Tibial artery (tissue), 4 donors: Measurements from ENCODE around the gene TMEM192.
A peak's percentile ranks its signal among the peaks of the same experiment; 100 is the strongest.
"Not testable (repeated sequence)": the region's sequence is repeated elsewhere in the genome, so short reads cannot be mapped to it uniquely, and the experiment has no call there.

ENCODE experiments used
- DNase-seq, 2 donors: peaks; one replicate each; pipeline ENCODE4 v3.0.0-alpha.2; 2019
- H3K27ac ChIP-seq, 2 donors: fragments of 200-600 bp; sonication (generic) in 1 of 2; 1 replicate in 1 of 2; 2 replicates in 1 of 2; pipeline ENCODE4 v1.5.1; 2018 to 2019; ENCODE audit warnings: mild to moderate bottlenecking in 1 of 2
- H3K27me3 ChIP-seq, 2 donors: fragments of 200-600 bp; sonication (generic) in 1 of 2; one replicate each; pipeline versions ENCODE4 v1.5.1 to v1.6.0; 2016 to 2019
- H3K36me3 ChIP-seq, 3 donors: fragments of 200-600 bp; sonication (generic) in 2 of 3; one replicate each; pipeline ENCODE4 v1.5.1; 2016 to 2019; ENCODE audit warnings: mild to moderate bottlenecking in 2 of 3
- H3K4me1 ChIP-seq, 4 donors: fragments of 200-600 bp; sonication (generic) in 2 of 4; 1 replicate in 3 of 4; 2 replicates in 1 of 4; pipeline ENCODE4 v1.5.1; 2016 to 2019
- H3K4me3 ChIP-seq, 2 donors: fragments of 200-600 bp; sonication (generic) in 1 of 2; 1 replicate in 1 of 2; 2 replicates in 1 of 2; pipeline ENCODE4 v1.5.1; 2018 to 2019; ENCODE audit warnings: mild to moderate bottlenecking in 2 of 2
- H3K9me3 ChIP-seq, 3 donors: fragments of 200-600 bp; sonication (generic) in 1 of 3; one replicate each; pipeline ENCODE4 v1.5.1; 2016 to 2019
- intact Hi-C: fragments of 100-400 bp; cut with DNase I; formaldehyde crosslinking; loops from one replicate; pipeline ENCODE4 v1.15.0; 2023; ENCODE audit warnings: low total_unique reads
- TF ChIP-seq, protein P1 (sequence below), 2 experiments: fragments of 200-600 bp in 1 of 2; fragments of 450-650 bp in 1 of 2; IDR thresholded peaks; one replicate each; pipeline ENCODE4 v1.5.1; 2017 to 2019; ENCODE audit warnings: antibody characterized with exemption in 2 of 2, mild to moderate bottlenecking in 1 of 2, moderate library complexity in 1 of 2

Gene TMEM192

DNA sequence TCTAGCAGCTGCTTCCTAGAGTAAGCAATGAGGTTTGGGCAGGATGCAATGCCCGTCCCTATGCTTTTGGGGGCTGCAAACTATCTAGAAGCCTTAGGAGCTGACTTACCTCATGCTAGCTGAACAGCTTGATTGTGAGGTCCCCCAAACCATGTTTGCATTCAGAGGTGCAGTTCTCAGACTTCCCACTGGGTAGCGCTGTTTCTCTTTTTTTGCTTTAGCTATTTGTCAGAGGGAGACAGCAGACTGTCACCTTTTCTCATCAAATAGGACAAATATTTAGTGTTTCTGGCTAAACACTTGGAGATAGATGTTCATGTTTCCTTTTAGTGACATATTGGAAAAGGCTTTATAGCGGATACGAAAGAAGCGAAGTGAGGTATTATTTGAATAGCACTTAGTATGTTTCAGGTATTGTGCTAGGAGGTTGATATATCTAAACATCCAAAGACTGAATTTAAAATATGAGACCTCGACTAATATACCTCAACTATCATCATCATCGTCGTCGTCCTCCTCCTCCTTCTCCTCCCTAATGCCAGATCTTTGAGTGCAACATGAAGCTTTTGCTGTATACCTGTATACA, 18.7 kb upstream of the TMEM192 start:
- no peak overlapping the region for H3K27ac ChIP-seq
- intact Hi-C loops, result loop anchor here (10.0 kb wide), 2 partner anchors 193 to 223 kb away; partner anchors contain the start of gene MSMO1
- TF ChIP-seq, protein P1, sequence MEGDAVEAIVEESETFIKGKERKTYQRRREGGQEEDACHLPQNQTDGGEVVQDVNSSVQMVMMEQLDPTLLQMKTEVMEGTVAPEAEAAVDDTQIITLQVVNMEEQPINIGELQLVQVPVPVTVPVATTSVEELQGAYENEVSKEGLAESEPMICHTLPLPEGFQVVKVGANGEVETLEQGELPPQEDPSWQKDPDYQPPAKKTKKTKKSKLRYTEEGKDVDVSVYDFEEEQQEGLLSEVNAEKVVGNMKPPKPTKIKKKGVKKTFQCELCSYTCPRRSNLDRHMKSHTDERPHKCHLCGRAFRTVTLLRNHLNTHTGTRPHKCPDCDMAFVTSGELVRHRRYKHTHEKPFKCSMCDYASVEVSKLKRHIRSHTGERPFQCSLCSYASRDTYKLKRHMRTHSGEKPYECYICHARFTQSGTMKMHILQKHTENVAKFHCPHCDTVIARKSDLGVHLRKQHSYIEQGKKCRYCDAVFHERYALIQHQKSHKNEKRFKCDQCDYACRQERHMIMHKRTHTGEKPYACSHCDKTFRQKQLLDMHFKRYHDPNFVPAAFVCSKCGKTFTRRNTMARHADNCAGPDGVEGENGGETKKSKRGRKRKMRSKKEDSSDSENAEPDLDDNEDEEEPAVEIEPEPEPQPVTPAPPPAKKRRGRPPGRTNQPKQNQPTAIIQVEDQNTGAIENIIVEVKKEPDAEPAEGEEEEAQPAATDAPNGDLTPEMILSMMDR (IDR thresholded peaks at IDR 0.05), result peak; percentile 82 to 92
- H3K4me3 ChIP-seq, result no peak overlapping the region
- no peaks in the 10 kb centered on the region for H3K9me3 ChIP-seq
- H3K36me3 ChIP-seq, result no peaks in the 10 kb centered on the region
- DNase-seq, result peak in 1 of 2 donors; percentile 57
- H3K27me3 ChIP-seq, result no peaks in the 10 kb centered on the region
- peaks cover 0 to 5% (median 0%) of the 10 kb centered on the region in 4 donors for H3K4me1 ChIP-seq

DNA sequence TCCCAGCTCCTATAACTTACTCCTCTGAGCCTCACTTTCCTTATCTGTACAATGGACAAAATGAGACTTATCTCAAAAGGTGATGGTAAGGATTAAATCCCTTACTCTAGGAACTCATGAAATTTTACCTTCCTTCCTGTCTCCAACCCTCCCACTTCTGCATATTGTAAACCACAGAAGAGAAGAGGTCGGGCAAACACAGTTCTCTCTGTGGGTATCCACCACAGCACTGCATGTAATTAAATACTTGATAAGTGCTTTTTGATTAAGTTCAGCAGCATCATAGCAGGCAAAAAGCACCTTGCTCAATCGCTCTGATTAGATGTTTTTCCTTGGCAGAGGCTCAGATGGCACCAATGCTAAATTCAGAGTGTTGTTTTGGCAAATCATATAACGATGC, 17.3 kb upstream of the TMEM192 start:
- H3K9me3 ChIP-seq, result no peaks in the 10 kb centered on the region
- H3K4me3 ChIP-seq, result no peak overlapping the region
- no peaks in the 10 kb centered on the region for H3K36me3 ChIP-seq
- peaks cover 0 to 5% (median 0%) of the 10 kb centered on the region in 4 donors for H3K4me1 ChIP-seq
- DNase-seq, result no peak
- intact Hi-C loops, result loop anchor here (10.0 kb wide), 2 partner anchors 195 to 225 kb away; partner anchors contain the start of gene MSMO1
- H3K27ac ChIP-seq, result no peak overlapping the region
- TF ChIP-seq, protein P1 (IDR thresholded peaks at IDR 0.05), result no peak
- peaks cover 0 to 3% of the 10 kb centered on the region in 2 donors for H3K27me3 ChIP-seq

DNA sequence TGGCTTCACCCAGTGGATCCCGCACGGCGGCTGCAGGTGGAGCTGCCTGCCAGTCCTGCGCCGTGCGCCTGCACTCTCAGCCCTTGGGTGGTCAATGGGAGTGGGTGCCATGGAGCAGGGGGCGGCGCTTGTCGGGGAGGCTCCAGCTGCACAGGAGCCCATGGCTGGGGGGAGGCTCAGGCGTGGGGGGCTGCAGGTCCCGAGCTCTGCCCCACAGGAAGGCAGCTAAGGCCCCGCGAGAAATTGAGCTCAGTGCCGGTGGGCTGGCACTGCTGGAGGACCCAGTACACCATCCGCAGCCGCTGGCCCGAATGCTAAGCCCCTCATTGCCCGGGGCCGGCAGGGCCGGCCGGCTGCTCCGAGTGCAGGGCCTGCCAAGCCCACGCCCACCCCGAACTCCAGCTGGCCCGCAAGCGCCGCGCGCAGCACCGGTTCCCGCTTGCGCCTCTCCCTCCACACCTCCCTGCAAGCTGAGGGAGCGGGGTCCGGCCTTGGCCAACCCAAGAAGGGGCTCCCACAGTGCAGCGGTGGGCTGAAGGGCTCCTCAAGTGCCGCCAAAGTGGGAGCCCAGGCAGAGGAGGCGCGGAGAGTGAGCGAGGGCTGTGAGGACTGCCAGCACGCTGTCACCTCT, 13.3 kb upstream of the TMEM192 start:
- H3K4me3 ChIP-seq, H3K36me3 ChIP-seq, intact Hi-C loops, DNase-seq, H3K27me3 ChIP-seq, H3K4me1 ChIP-seq, H3K27ac ChIP-seq, H3K9me3 ChIP-seq: not testable (repeated sequence)

DNA sequence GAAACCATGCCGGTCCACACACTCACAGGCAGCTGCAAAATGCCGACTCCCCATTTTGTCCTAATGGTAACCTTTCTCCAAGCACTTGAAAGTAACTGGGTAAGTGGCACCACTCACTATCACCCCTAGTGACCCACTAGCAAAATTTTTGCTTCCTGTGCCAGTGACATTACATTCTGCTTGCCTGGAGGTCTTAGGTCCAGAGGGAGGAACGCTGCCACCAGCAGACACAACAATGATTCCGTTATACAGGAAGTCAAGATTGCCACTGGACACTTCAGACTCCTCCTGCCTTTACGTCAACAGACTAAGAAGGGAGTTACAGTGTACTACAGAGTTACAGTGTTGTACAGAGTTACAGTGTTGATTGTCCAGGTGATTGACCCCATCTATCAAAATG, 11.8 kb upstream of the TMEM192 start:
- intact Hi-C loops, result no loop called here
- TF ChIP-seq, protein P1 (IDR thresholded peaks at IDR 0.05), result no peak
- Histone ChIP-seq H3K36me3 (no peaks in the 10 kb centered on the region), H3K9me3 (no peaks in the 10 kb centered on the region), H3K27ac (no peak overlapping the region), H3K4me1 (no peaks in the 10 kb centered on the region), H3K4me3 (no peak overlapping the region), H3K27me3 (peaks cover 0 to 7% of the 10 kb centered on the region in 2 donors)
- DNase-seq, result no peak

DNA sequence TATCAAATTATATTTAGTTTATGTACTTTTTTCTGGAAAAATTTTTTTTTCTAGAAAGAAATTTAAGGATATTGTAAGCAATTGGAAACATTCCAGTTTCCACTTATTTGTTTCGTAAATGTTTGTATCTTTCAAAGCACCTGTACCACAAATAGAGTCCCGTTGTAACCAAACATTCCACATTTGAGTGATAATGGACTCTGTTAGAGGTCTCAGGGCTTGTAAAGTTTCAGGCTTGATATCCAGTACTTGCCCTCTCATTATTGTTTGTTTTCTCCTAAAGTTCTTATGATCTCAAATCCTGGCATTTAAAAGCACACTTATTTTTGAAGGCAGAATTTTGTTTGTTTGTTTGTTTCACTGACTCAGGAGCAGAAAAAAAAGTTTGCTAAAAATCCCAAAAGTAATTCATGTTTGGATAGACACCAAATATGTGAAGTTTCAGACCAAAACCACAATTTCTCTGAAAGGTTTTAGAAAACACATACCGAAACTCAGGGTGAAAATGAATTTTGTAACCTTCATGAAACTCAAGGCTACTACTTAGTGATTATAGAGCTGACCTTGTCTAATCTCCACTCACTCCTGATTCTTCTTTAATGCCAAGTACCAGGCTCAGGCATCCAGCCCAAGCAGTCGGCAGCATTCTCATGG, 5.7 kb upstream of the TMEM192 start:
- intact Hi-C loops, result no loop called here
- Histone ChIP-seq H3K36me3 (no peaks in the 10 kb centered on the region), H3K4me3 (no peak overlapping the region), H3K27ac (no peak overlapping the region), H3K27me3 (no peaks in the 10 kb centered on the region), H3K9me3 (no peaks in the 10 kb centered on the region), H3K4me1 (peaks cover 0 to 4% (median 0%) of the 10 kb centered on the region in 4 donors)
- TF ChIP-seq, protein P1 (IDR thresholded peaks at IDR 0.05), result no peak
- no peak for DNase-seq

DNA sequence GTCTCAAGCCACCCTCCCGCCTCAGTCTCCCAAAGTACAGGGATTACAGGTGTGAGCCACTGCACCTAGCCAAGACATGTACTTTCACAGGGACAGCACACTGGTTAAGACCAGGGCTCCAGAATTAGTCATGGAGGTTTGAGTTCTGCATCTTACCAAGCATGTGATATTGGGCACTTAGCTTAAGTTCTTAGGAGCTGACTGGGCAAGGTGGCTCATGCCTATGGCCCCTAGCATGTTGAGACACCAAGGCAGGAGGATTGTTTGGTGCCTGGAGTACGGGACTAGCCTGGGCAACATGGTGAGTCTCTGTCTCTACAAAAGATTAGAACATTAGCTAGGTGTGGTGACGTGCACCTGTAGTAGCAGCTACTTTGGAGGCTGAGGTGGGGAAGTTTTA, 2.6 kb upstream of the TMEM192 start:
- Histone ChIP-seq H3K4me1 (peaks cover 0 to 6% (median 0%) of the 10 kb centered on the region in 4 donors), H3K27ac (no peak overlapping the region), H3K36me3 (no peaks in the 10 kb centered on the region), H3K9me3 (no peaks in the 10 kb centered on the region), H3K27me3 (no peaks in the 10 kb centered on the region), H3K4me3 (no peak overlapping the region)
- DNase-seq, result no peak
- intact Hi-C loops, result no loop called here
- TF ChIP-seq, protein P1 (IDR thresholded peaks at IDR 0.05), result no peak
